H9 (cell line): ENCODE data around the gene NAGPA. TPM values are rescaled to one million over a fixed set of nuclear protein-coding genes. Genes with fewer than 3 reads are reported as not detected.

ENCODE experiments used
- DNase-seq: peaks from one replicate; pipeline ENCODE4 v3.0.0-alpha.2; 2017
- H2AFZ ChIP-seq: one replicate; pipeline ENCODE4 v1.6.1; 2013; ENCODE audit warnings: mild to moderate bottlenecking, low read length, control low read depth, moderate library complexity
- H2AK5ac ChIP-seq: 2 replicates; pipeline ENCODE4 v1.6.1; 2013; ENCODE audit warnings: low read length, control low read depth, mixed read lengths; ENCODE audit not compliant: insufficient read length
- H2BK120ac ChIP-seq: one replicate; pipeline ENCODE4 v1.6.1; 2013; ENCODE audit warnings: low read depth, mild to moderate bottlenecking, low read length, control low read depth, inconsistent platforms; ENCODE audit not compliant: poor library complexity, severe bottlenecking
- H2BK12ac ChIP-seq: 2 replicates; pipeline ENCODE4 v1.6.1; 2013; ENCODE audit warnings: low read length, control low read depth, mixed read lengths, low read depth; ENCODE audit not compliant: insufficient read length
- H2BK15ac ChIP-seq: 2 replicates; pipeline ENCODE4 v1.6.1; 2013; ENCODE audit warnings: low read depth, low read length, control low read depth
- H2BK20ac ChIP-seq: one replicate; pipeline ENCODE4 v1.6.1; 2013; ENCODE audit warnings: low read depth, mild to moderate bottlenecking, low read length, control low read depth, inconsistent platforms; ENCODE audit not compliant: poor library complexity, severe bottlenecking
- H2BK5ac ChIP-seq: 2 replicates; pipeline ENCODE4 v1.6.1; 2013; ENCODE audit warnings: low read length, control low read depth, mixed read lengths; ENCODE audit not compliant: insufficient read length
- H3K14ac ChIP-seq: 2 replicates; pipeline ENCODE4 v1.6.1; 2013; ENCODE audit warnings: low read length, control low read depth; ENCODE audit not compliant: insufficient read depth
- H3K18ac ChIP-seq: 2 replicates; pipeline ENCODE4 v1.6.1; 2013; ENCODE audit warnings: low read depth, mild to moderate bottlenecking, mixed read lengths, low read length, control low read depth; ENCODE audit not compliant: insufficient read length
- H3K23ac ChIP-seq: 2 replicates; pipeline ENCODE4 v1.6.1; 2013; ENCODE audit warnings: low read length, control low read depth, mixed read lengths, low read depth; ENCODE audit not compliant: insufficient read length
- H3K23me2 ChIP-seq: 2 replicates; pipeline ENCODE4 v1.6.1; 2013; ENCODE audit warnings: low read depth, mild to moderate bottlenecking, mixed read lengths, low read length, control low read depth; ENCODE audit not compliant: insufficient read length, poor library complexity, severe bottlenecking
- H3K27ac ChIP-seq: 2 replicates; pipeline ENCODE4 v1.5.1; 2013; ENCODE audit warnings: low read length, control low read depth, mixed read lengths, low read depth; ENCODE audit not compliant: insufficient read length
- H3K27me3 ChIP-seq: 2 replicates; pipeline ENCODE4 v1.6.1; 2013; ENCODE audit warnings: low read length, control low read depth, inconsistent platforms; ENCODE audit not compliant: insufficient read depth
- H3K4ac ChIP-seq: 2 replicates; pipeline ENCODE4 v1.6.1; 2013; ENCODE audit warnings: low read depth, mild to moderate bottlenecking, control low read depth, inconsistent platforms, low read length, moderate library complexity
- H3K4me1 ChIP-seq: 2 replicates; pipeline ENCODE4 v1.6.1; 2013; ENCODE audit warnings: low read length, control low read depth, inconsistent platforms; ENCODE audit not compliant: insufficient read depth
- H3K4me2 ChIP-seq: 2 replicates; pipeline ENCODE4 v1.6.1; 2013; ENCODE audit warnings: low read length, control low read depth, mixed read lengths; ENCODE audit not compliant: insufficient read length, insufficient read depth
- H3K56ac ChIP-seq: 2 replicates; pipeline ENCODE4 v1.6.1; 2013; ENCODE audit warnings: low read depth, mild to moderate bottlenecking, mixed read lengths, low read length, control low read depth; ENCODE audit not compliant: insufficient read length
- H3K79me1 ChIP-seq: 2 replicates; pipeline ENCODE4 v1.6.1; 2013; ENCODE audit warnings: low read depth, mild to moderate bottlenecking, moderate library complexity, low read length, control low read depth, inconsistent platforms; ENCODE audit not compliant: insufficient read depth, poor library complexity, severe bottlenecking
- H3K79me2 ChIP-seq: 2 replicates; pipeline ENCODE4 v1.6.1; 2013; ENCODE audit warnings: low read length, control low read depth, inconsistent platforms; ENCODE audit not compliant: insufficient read depth
- H3K9ac ChIP-seq: 2 replicates; pipeline ENCODE4 v1.6.1; 2013; ENCODE audit warnings: low read length, control low read depth, mixed read lengths; ENCODE audit not compliant: insufficient read length; ENCODE audit errors: extremely low read depth
- H3K9me3 ChIP-seq: one replicate; pipeline ENCODE4 v1.6.1; 2013; ENCODE audit warnings: low read depth, low read length, inconsistent platforms; ENCODE audit not compliant: control insufficient read depth
- H3T11ph ChIP-seq: one replicate; pipeline ENCODE4 v1.6.1; 2013; ENCODE audit warnings: mild to moderate bottlenecking, low read length, control low read depth, inconsistent platforms
- H4K20me1 ChIP-seq: one replicate; pipeline ENCODE4 v1.6.1; 2013; ENCODE audit not compliant: control insufficient read depth, insufficient read length, insufficient read depth
- H4K5ac ChIP-seq: 2 replicates; pipeline ENCODE4 v1.6.1; 2013; ENCODE audit warnings: low read depth, mild to moderate bottlenecking, mixed read lengths, low read length, control low read depth; ENCODE audit not compliant: insufficient read length
- H4K8ac ChIP-seq: replicated peaks from 2 replicates; pipeline ENCODE4 v1.6.1; 2013; ENCODE audit warnings: low read length, control low read depth, mixed read lengths, low read depth; ENCODE audit not compliant: insufficient read length
- H4K91ac ChIP-seq: 2 replicates; pipeline ENCODE4 v1.6.1; 2013; ENCODE audit warnings: low read depth, mild to moderate bottlenecking, moderate library complexity, mixed read lengths, low read length, control low read depth; ENCODE audit not compliant: insufficient read length
- H3K27ac Mint-ChIP-seq, 3 experiments: 2 replicates in 2 of 3; 3 replicates in 1 of 3; pipeline ENCODE4 v1.8.0; 2020 to 2021; ENCODE audit warnings: mixed read lengths in 3 of 3, mild to moderate bottlenecking in 1 of 3, moderate library complexity in 1 of 3
- H3K27me3 Mint-ChIP-seq: 2 replicates; pipeline ENCODE4 v1.8.0; 2021; ENCODE audit warnings: low read depth, mild to moderate bottlenecking, moderate library complexity, mixed read lengths
- H3K36me3 Mint-ChIP-seq, 3 experiments: 2 replicates in 2 of 3; 3 replicates in 1 of 3; pipeline ENCODE4 v1.8.0; 2020 to 2021; ENCODE audit warnings: low read depth in 3 of 3, mixed read lengths in 3 of 3; ENCODE audit not compliant: insufficient read depth in 1 of 3
- H3K4me1 Mint-ChIP-seq, 2 experiments: 2 replicates each; pipeline ENCODE4 v1.8.0; 2020; ENCODE audit warnings: mixed read lengths in 2 of 2
- H3K4me3 Mint-ChIP-seq, 2 experiments: 2 replicates in 1 of 2; 3 replicates in 1 of 2; pipeline ENCODE4 v1.8.0; 2020 to 2021; ENCODE audit warnings: mild to moderate bottlenecking in 2 of 2, mixed read lengths in 2 of 2, moderate library complexity in 1 of 2
- H3K9me3 Mint-ChIP-seq, 2 experiments: 2 replicates in 1 of 2; 3 replicates in 1 of 2; pipeline ENCODE4 v1.8.0; 2020; ENCODE audit warnings: mild to moderate bottlenecking in 2 of 2, mixed read lengths in 2 of 2, moderate library complexity in 1 of 2
- WGBS: extraction: QIAGEN DNeasy Blood & Tissue Kit; methylation state at CpG from one replicate; pipeline ENCODE4 v1.1.7; 2013; ENCODE audit warnings: missing lambda C conversion rate, low lambda C conversion rate, mixed read lengths; ENCODE audit not compliant: insufficient read length; ENCODE audit errors: extremely low coverage; 5-methylcytosine and 5-hydroxymethylcytosine counted together
- total RNA-seq: library from RNA; stranded (reverse); gene quantifications from 2 replicates; pipeline ENCODE4 v1.2.1, GENCODE V29; 2021
- TF ChIP-seq, protein P1 (sequence below): fragments of 200-600 bp; sonication (generic); conservative IDR thresholded peaks from 3 replicates; pipeline ENCODE4 v1.8.0; 2021; ENCODE audit warnings: antibody characterized with exemption, mild to moderate bottlenecking

The NAGPA gene
- total RNA-seq, 1 experiment from 2014 or later, result 12.1 TPM

DNA sequence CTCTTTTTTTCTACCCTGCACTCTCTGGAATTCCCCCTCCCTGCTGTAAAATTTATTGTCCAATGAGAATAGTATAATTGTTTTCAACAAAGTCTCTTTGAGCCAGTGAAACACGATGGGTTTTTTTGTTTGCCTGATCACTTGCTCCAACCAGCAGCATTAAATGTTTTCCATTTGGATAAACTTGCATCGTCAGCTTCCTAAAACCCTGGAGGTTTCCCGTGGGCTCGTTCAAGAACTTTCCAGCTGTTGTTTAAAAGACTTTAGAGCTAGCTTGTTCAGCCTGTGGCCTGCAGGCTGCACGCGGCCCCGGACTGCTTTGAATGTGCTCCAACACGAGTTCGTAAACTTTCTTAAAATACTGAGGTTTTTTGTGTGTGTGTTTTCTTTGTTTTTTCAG lies 14.9 kb downstream of the NAGPA start:
- H3K36me3 Mint-ChIP-seq, result no peaks in the 10 kb centered on the region; a peak in 1 of 7 replicates
- no peak overlapping the region for H3T11ph ChIP-seq
- H3K18ac ChIP-seq, result no peak overlapping the region
- no peak overlapping the region for H3K27ac Mint-ChIP-seq
- H2BK5ac ChIP-seq, result no peak overlapping the region
- H3K23me2 ChIP-seq, result no peaks in the 10 kb centered on the region
- H3K56ac ChIP-seq, result no peak overlapping the region
- H4K5ac ChIP-seq, result no peak overlapping the region
- no CpG with 5 or more reads among the region's 9 CpGs for WGBS
- H4K20me1 ChIP-seq, result no peaks in the 10 kb centered on the region
- H3K4me2 ChIP-seq, result no peak overlapping the region
- H3K9ac ChIP-seq, result no peak overlapping the region
- no peak overlapping the region for H2BK15ac ChIP-seq
- H3K23ac ChIP-seq, result no peak overlapping the region
- no peak overlapping the region for H3K14ac ChIP-seq
- H3K9me3 ChIP-seq, result no peaks in the 10 kb centered on the region
- H2AK5ac ChIP-seq, result no peak overlapping the region
- no peak overlapping the region for H3K4ac ChIP-seq
- H3K27me3 ChIP-seq, result no peaks in the 10 kb centered on the region; the same call in 1 of the 2 replicates
- H3K27me3 Mint-ChIP-seq, result peaks cover 19% of the 10 kb centered on the region
- H3K4me1 Mint-ChIP-seq, result peaks cover 0 to 3% of the 10 kb centered on the region in 2 experiments; a peak in 1 of 4 replicates
- H3K79me2 ChIP-seq, result no peaks in the 10 kb centered on the region
- H4K91ac ChIP-seq, result no peak overlapping the region
- H3K27ac ChIP-seq, result no peak overlapping the region
- TF ChIP-seq, protein P1, sequence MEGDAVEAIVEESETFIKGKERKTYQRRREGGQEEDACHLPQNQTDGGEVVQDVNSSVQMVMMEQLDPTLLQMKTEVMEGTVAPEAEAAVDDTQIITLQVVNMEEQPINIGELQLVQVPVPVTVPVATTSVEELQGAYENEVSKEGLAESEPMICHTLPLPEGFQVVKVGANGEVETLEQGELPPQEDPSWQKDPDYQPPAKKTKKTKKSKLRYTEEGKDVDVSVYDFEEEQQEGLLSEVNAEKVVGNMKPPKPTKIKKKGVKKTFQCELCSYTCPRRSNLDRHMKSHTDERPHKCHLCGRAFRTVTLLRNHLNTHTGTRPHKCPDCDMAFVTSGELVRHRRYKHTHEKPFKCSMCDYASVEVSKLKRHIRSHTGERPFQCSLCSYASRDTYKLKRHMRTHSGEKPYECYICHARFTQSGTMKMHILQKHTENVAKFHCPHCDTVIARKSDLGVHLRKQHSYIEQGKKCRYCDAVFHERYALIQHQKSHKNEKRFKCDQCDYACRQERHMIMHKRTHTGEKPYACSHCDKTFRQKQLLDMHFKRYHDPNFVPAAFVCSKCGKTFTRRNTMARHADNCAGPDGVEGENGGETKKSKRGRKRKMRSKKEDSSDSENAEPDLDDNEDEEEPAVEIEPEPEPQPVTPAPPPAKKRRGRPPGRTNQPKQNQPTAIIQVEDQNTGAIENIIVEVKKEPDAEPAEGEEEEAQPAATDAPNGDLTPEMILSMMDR, result no peak
- H2BK12ac ChIP-seq, result no peak overlapping the region
- DNase-seq, result no peak
- no peak overlapping the region for H2BK120ac ChIP-seq
- H3K4me3 Mint-ChIP-seq, result no peak overlapping the region
- no peaks in the 10 kb centered on the region for H3K4me1 ChIP-seq
- H3K79me1 ChIP-seq, result no peaks in the 10 kb centered on the region
- no peak overlapping the region for H2BK20ac ChIP-seq
- no peak overlapping the region for H2AFZ ChIP-seq
- no peaks in the 10 kb centered on the region; a peak in 1 of 5 replicates for H3K9me3 Mint-ChIP-seq
- no peak overlapping the region for H4K8ac ChIP-seq
